COLO668 (cell line): ENCODE results near the gene MBNL1.

ENCODE experiments used
- DNase-seq: peaks from one replicate; lab custom pipeline; 2025; ENCODE audit not compliant: unreplicated experiment; lab: John Stamatoyannopoulos, UW

MBNL1 gene

GRCh38 chr3:152271501-152272236 lies 2.9 kb downstream of the MBNL1 start:
- DNase-seq: no peak

- DNase-seq: no peak
Observed at GRCh38 chr3:152272771-152273242, 4.1 kb downstream of the MBNL1 start.

GRCh38 chr3:152276681-152277080 lies 8.0 kb downstream of the MBNL1 start:
- no peak for DNase-seq

GRCh38 chr3:152277198-152277597 lies 8.5 kb downstream of the MBNL1 start:
- no peak for DNase-seq

- no peak for DNase-seq
Observed at GRCh38 chr3:152278756-152279427, 10.2 kb downstream of the MBNL1 start.

- no peak for DNase-seq
Observed at GRCh38 chr3:152279479-152279878, 10.8 kb downstream of the MBNL1 start.

GRCh38 chr3:152280539-152280938 lies 11.8 kb downstream of the MBNL1 start:
- no peak for DNase-seq

GRCh38 chr3:152281133-152281713 lies 12.5 kb downstream of the MBNL1 start:
- DNase-seq: no peak

GRCh38 chr3:152282813-152283212 lies 14.1 kb downstream of the MBNL1 start:
- DNase-seq: no peak

GRCh38 chr3:152283492-152284381 lies 15.0 kb downstream of the MBNL1 start:
- DNase-seq: no peak

GRCh38 chr3:152284906-152285305 lies 16.2 kb downstream of the MBNL1 start:
- DNase-seq: no peak

- no peak for DNase-seq
Observed at GRCh38 chr3:152285509-152285908, 16.8 kb downstream of the MBNL1 start.

GRCh38 chr3:152287898-152288576 lies 19.3 kb downstream of the MBNL1 start:
- DNase-seq: no peak

GRCh38 chr3:152288681-152289080 lies 20.0 kb downstream of the MBNL1 start:
- no peak for DNase-seq

GRCh38 chr3:152289708-152290107 lies 21.0 kb downstream of the MBNL1 start:
- DNase-seq: no peak

GRCh38 chr3:152290374-152290773 lies 21.6 kb downstream of the MBNL1 start:
- no peak for DNase-seq

- no peak for DNase-seq
Observed at GRCh38 chr3:152291238-152291637, 22.5 kb downstream of the MBNL1 start.

- no peak for DNase-seq
Observed at GRCh38 chr3:152291649-152292066, 22.9 kb downstream of the MBNL1 start.

GRCh38 chr3:152292366-152292765 lies 23.6 kb downstream of the MBNL1 start:
- DNase-seq: no peak

- DNase-seq: no peak
Observed at GRCh38 chr3:152293347-152294006, 24.7 kb downstream of the MBNL1 start.
